H9 (cell line): ENCODE data around the gene SIRT7. TPM values are rescaled to one million over a fixed set of nuclear protein-coding genes. Genes with fewer than 3 reads are reported as not detected.

Experiments used
- DNase-seq: peaks from one replicate; pipeline ENCODE4 v3.0.0-alpha.2; 2017
- H2AFZ ChIP-seq: one replicate; pipeline ENCODE4 v1.6.1; 2013; ENCODE audit warnings: mild to moderate bottlenecking, low read length, control low read depth, moderate library complexity
- H2AK5ac ChIP-seq: 2 replicates; pipeline ENCODE4 v1.6.1; 2013; ENCODE audit warnings: low read length, control low read depth, mixed read lengths; ENCODE audit not compliant: insufficient read length
- H2BK120ac ChIP-seq: one replicate; pipeline ENCODE4 v1.6.1; 2013; ENCODE audit warnings: low read depth, mild to moderate bottlenecking, low read length, control low read depth, inconsistent platforms; ENCODE audit not compliant: poor library complexity, severe bottlenecking
- H2BK12ac ChIP-seq: 2 replicates; pipeline ENCODE4 v1.6.1; 2013; ENCODE audit warnings: low read length, control low read depth, mixed read lengths, low read depth; ENCODE audit not compliant: insufficient read length
- H2BK15ac ChIP-seq: 2 replicates; pipeline ENCODE4 v1.6.1; 2013; ENCODE audit warnings: low read depth, low read length, control low read depth
- H2BK20ac ChIP-seq: one replicate; pipeline ENCODE4 v1.6.1; 2013; ENCODE audit warnings: low read depth, mild to moderate bottlenecking, low read length, control low read depth, inconsistent platforms; ENCODE audit not compliant: poor library complexity, severe bottlenecking
- H2BK5ac ChIP-seq: 2 replicates; pipeline ENCODE4 v1.6.1; 2013; ENCODE audit warnings: low read length, control low read depth, mixed read lengths; ENCODE audit not compliant: insufficient read length
- H3K14ac ChIP-seq: 2 replicates; pipeline ENCODE4 v1.6.1; 2013; ENCODE audit warnings: low read length, control low read depth; ENCODE audit not compliant: insufficient read depth
- H3K18ac ChIP-seq: 2 replicates; pipeline ENCODE4 v1.6.1; 2013; ENCODE audit warnings: low read depth, mild to moderate bottlenecking, mixed read lengths, low read length, control low read depth; ENCODE audit not compliant: insufficient read length
- H3K23ac ChIP-seq: 2 replicates; pipeline ENCODE4 v1.6.1; 2013; ENCODE audit warnings: low read length, control low read depth, mixed read lengths, low read depth; ENCODE audit not compliant: insufficient read length
- H3K23me2 ChIP-seq: 2 replicates; pipeline ENCODE4 v1.6.1; 2013; ENCODE audit warnings: low read depth, mild to moderate bottlenecking, mixed read lengths, low read length, control low read depth; ENCODE audit not compliant: insufficient read length, poor library complexity, severe bottlenecking
- H3K27ac ChIP-seq: 2 replicates; pipeline ENCODE4 v1.5.1; 2013; ENCODE audit warnings: low read length, control low read depth, mixed read lengths, low read depth; ENCODE audit not compliant: insufficient read length
- H3K27me3 ChIP-seq: 2 replicates; pipeline ENCODE4 v1.6.1; 2013; ENCODE audit warnings: low read length, control low read depth, inconsistent platforms; ENCODE audit not compliant: insufficient read depth
- H3K4ac ChIP-seq: 2 replicates; pipeline ENCODE4 v1.6.1; 2013; ENCODE audit warnings: low read depth, mild to moderate bottlenecking, control low read depth, inconsistent platforms, low read length, moderate library complexity
- H3K4me1 ChIP-seq: 2 replicates; pipeline ENCODE4 v1.6.1; 2013; ENCODE audit warnings: low read length, control low read depth, inconsistent platforms; ENCODE audit not compliant: insufficient read depth
- H3K4me2 ChIP-seq: 2 replicates; pipeline ENCODE4 v1.6.1; 2013; ENCODE audit warnings: low read length, control low read depth, mixed read lengths; ENCODE audit not compliant: insufficient read length, insufficient read depth
- H3K56ac ChIP-seq: 2 replicates; pipeline ENCODE4 v1.6.1; 2013; ENCODE audit warnings: low read depth, mild to moderate bottlenecking, mixed read lengths, low read length, control low read depth; ENCODE audit not compliant: insufficient read length
- H3K79me1 ChIP-seq: 2 replicates; pipeline ENCODE4 v1.6.1; 2013; ENCODE audit warnings: low read depth, mild to moderate bottlenecking, moderate library complexity, low read length, control low read depth, inconsistent platforms; ENCODE audit not compliant: insufficient read depth, poor library complexity, severe bottlenecking
- H3K79me2 ChIP-seq: 2 replicates; pipeline ENCODE4 v1.6.1; 2013; ENCODE audit warnings: low read length, control low read depth, inconsistent platforms; ENCODE audit not compliant: insufficient read depth
- H3K9ac ChIP-seq: 2 replicates; pipeline ENCODE4 v1.6.1; 2013; ENCODE audit warnings: low read length, control low read depth, mixed read lengths; ENCODE audit not compliant: insufficient read length; ENCODE audit errors: extremely low read depth
- H3K9me3 ChIP-seq: one replicate; pipeline ENCODE4 v1.6.1; 2013; ENCODE audit warnings: low read depth, low read length, inconsistent platforms; ENCODE audit not compliant: control insufficient read depth
- H3T11ph ChIP-seq: one replicate; pipeline ENCODE4 v1.6.1; 2013; ENCODE audit warnings: mild to moderate bottlenecking, low read length, control low read depth, inconsistent platforms
- H4K20me1 ChIP-seq: one replicate; pipeline ENCODE4 v1.6.1; 2013; ENCODE audit not compliant: control insufficient read depth, insufficient read length, insufficient read depth
- H4K5ac ChIP-seq: 2 replicates; pipeline ENCODE4 v1.6.1; 2013; ENCODE audit warnings: low read depth, mild to moderate bottlenecking, mixed read lengths, low read length, control low read depth; ENCODE audit not compliant: insufficient read length
- H4K8ac ChIP-seq: replicated peaks from 2 replicates; pipeline ENCODE4 v1.6.1; 2013; ENCODE audit warnings: low read length, control low read depth, mixed read lengths, low read depth; ENCODE audit not compliant: insufficient read length
- H4K91ac ChIP-seq: 2 replicates; pipeline ENCODE4 v1.6.1; 2013; ENCODE audit warnings: low read depth, mild to moderate bottlenecking, moderate library complexity, mixed read lengths, low read length, control low read depth; ENCODE audit not compliant: insufficient read length
- H3K27ac Mint-ChIP-seq, 3 experiments: 2 replicates in 2 of 3; 3 replicates in 1 of 3; pipeline ENCODE4 v1.8.0; 2020 to 2021; ENCODE audit warnings: mixed read lengths in 3 of 3, mild to moderate bottlenecking in 1 of 3, moderate library complexity in 1 of 3
- H3K27me3 Mint-ChIP-seq: 2 replicates; pipeline ENCODE4 v1.8.0; 2021; ENCODE audit warnings: low read depth, mild to moderate bottlenecking, moderate library complexity, mixed read lengths
- H3K36me3 Mint-ChIP-seq, 3 experiments: 2 replicates in 2 of 3; 3 replicates in 1 of 3; pipeline ENCODE4 v1.8.0; 2020 to 2021; ENCODE audit warnings: low read depth in 3 of 3, mixed read lengths in 3 of 3; ENCODE audit not compliant: insufficient read depth in 1 of 3
- H3K4me1 Mint-ChIP-seq, 2 experiments: 2 replicates each; pipeline ENCODE4 v1.8.0; 2020; ENCODE audit warnings: mixed read lengths in 2 of 2
- H3K4me3 Mint-ChIP-seq, 2 experiments: 2 replicates in 1 of 2; 3 replicates in 1 of 2; pipeline ENCODE4 v1.8.0; 2020 to 2021; ENCODE audit warnings: mild to moderate bottlenecking in 2 of 2, mixed read lengths in 2 of 2, moderate library complexity in 1 of 2
- H3K9me3 Mint-ChIP-seq, 2 experiments: 2 replicates in 1 of 2; 3 replicates in 1 of 2; pipeline ENCODE4 v1.8.0; 2020; ENCODE audit warnings: mild to moderate bottlenecking in 2 of 2, mixed read lengths in 2 of 2, moderate library complexity in 1 of 2
- CTCF ChIP-seq: fragments of 200-600 bp; sonication (generic); conservative IDR thresholded peaks from 3 replicates; pipeline ENCODE4 v1.8.0; 2021; ENCODE audit warnings: antibody characterized with exemption, mild to moderate bottlenecking
- WGBS: extraction: QIAGEN DNeasy Blood & Tissue Kit; methylation state at CpG from one replicate; pipeline ENCODE4 v1.1.7; 2013; ENCODE audit warnings: missing lambda C conversion rate, low lambda C conversion rate, mixed read lengths; ENCODE audit not compliant: insufficient read length; ENCODE audit errors: extremely low coverage; 5-methylcytosine and 5-hydroxymethylcytosine counted together
- total RNA-seq: library from RNA; stranded (reverse); gene quantifications from 2 replicates; pipeline ENCODE4 v1.2.1, GENCODE V29; 2021

SIRT7 gene
- total RNA-seq, 1 experiment from 2014 or later = 29.7 TPM

DNA sequence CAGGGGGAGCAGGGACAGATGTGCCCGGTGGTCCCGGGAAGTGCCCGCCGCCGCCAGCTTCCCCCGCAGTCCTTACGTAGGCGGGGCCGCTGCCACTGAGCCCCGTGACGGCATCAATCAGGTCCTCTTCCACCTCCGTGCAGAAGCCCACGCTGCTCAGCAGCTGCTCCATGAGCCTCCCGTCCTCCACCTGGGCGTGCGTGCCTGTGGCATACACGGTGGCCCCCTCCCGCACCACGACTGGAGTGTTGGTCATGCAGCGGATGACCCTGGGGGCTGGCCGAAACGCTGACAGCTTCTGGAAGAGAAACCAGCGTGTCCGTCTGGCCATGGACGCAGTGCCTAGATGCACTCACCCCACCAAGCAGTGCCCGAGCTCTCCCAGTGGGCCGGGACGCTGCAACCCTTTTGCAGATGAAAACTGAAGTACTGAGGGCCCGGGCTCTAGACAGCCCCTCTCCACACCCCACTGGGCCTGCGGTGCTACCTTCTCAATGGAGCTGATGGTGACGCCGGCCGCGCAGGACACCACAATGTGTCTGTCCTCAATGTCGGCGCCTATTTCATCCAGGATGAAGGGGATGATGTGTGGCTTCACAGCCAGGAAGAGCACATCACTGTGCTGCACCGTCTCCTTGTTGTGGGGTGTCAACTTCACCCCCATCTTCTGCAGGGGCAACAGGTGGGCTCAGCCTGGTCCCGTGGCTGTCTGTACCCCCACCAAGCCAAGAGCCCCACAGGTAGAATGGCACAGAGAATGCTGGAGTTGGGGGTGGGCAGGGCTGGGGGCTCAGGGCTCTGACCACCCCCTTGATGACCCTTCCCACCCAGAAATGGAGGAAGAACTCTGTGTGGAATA, 17.1 kb upstream of the SIRT7 start:
- Histone ChIP-seq H4K5ac (no peak overlapping the region), H3K14ac (no peak overlapping the region), H3K56ac (no peak overlapping the region), H3K23ac (no peak overlapping the region), H3K23me2 (peaks cover 4% of the 10 kb centered on the region), H4K91ac (no peak overlapping the region), H3K18ac (no peak overlapping the region), H4K8ac (no peak overlapping the region), H3K4me1 (no peaks in the 10 kb centered on the region), H3K79me1 (peaks cover 3% of the 10 kb centered on the region), H4K20me1 (peaks cover 4% of the 10 kb centered on the region), H3K4me2 (no peak overlapping the region), H2BK120ac (no peak overlapping the region), H3K9me3 (no peaks in the 10 kb centered on the region), H2AK5ac (no peak overlapping the region), H3K27ac (no peak overlapping the region), H2AFZ (no peak overlapping the region), H2BK20ac (no peak overlapping the region), H3K9ac (no peak overlapping the region), H2BK15ac (no peak overlapping the region), H2BK5ac (no peak overlapping the region), H3K79me2 (peaks cover 2% of the 10 kb centered on the region; the same call in 1 of the 2 replicates), H2BK12ac (no peak overlapping the region), H3K4ac (no peak overlapping the region), H3T11ph (no peak overlapping the region), H3K27me3 (no peaks in the 10 kb centered on the region; the same call in 1 of the 2 replicates)
- no peak for DNase-seq
- TF ChIP-seq CTCF = no peak
- Mint-ChIP-seq H3K4me3 (peak overlapping the region; percentile 80 to 96), H3K4me1 (peaks cover 0 to 19% of the 10 kb centered on the region in 2 experiments; a peak in 2 of 4 replicates), H3K27me3 (peaks cover 33% of the 10 kb centered on the region), H3K27ac (no peak overlapping the region), H3K9me3 (no peaks in the 10 kb centered on the region), H3K36me3 (peaks cover 3 to 32% (median 21%) of the 10 kb centered on the region in 3 experiments; a peak in 6 of 7 replicates)
- WGBS = no CpG with 5 or more reads among the region's 38 CpGs
